GM12801 (cell line): ENCODE results near the gene DMD.

Experiments
- TF ChIP-seq, protein P1 (sequence below): IDR thresholded peaks from one replicate; pipeline ENCODE4 v1.5.1; 2011; ENCODE audit warnings: control low read depth; ENCODE audit not compliant: insufficient read length; ENCODE audit errors: extremely low read depth

DMD gene

DNA sequence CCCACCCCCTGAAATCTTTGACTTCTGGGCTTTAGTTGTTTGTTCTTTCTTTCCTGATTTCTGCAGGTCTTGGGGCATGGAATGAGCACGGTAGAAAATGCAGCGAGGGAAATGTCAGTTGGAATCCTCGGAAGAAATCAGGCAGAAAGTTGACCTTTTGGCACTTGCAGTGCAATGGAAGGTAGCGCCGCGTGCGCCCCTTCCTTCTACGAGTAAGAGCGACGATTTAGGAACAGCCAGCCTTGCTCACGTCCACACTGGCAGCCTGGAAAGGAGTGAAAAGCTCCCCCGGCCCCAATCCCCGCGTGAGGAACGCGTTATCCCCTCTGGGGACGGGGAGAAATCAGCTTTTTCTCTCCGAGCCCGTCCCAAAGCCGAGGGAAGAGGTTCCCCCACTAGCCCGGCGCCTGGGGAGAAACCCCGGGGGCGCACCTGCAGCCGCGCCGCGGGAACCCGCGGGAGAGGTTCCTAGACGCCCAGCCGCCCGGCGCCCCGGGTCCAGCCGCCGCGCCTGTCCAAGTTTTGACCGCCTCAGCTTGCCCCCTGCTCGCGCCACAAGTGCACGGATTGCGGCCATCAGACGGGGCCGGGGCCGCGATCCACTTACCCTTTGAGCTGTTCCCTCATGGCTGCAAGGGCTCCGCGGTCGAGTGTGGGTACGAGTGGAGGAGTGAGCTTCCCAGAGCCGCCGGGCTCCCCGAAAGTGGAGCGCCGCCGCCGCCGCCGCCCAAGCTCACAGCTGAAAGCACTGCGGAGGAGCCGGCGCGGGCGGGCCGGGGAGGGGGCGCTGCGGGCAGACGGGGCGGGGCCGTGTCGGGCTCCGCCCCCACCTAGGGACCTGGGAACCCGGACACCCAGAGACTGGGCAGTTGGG, 1944.9 kb downstream of the DMD start:
- TF ChIP-seq, protein P1, sequence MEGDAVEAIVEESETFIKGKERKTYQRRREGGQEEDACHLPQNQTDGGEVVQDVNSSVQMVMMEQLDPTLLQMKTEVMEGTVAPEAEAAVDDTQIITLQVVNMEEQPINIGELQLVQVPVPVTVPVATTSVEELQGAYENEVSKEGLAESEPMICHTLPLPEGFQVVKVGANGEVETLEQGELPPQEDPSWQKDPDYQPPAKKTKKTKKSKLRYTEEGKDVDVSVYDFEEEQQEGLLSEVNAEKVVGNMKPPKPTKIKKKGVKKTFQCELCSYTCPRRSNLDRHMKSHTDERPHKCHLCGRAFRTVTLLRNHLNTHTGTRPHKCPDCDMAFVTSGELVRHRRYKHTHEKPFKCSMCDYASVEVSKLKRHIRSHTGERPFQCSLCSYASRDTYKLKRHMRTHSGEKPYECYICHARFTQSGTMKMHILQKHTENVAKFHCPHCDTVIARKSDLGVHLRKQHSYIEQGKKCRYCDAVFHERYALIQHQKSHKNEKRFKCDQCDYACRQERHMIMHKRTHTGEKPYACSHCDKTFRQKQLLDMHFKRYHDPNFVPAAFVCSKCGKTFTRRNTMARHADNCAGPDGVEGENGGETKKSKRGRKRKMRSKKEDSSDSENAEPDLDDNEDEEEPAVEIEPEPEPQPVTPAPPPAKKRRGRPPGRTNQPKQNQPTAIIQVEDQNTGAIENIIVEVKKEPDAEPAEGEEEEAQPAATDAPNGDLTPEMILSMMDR, result no peak

DNA sequence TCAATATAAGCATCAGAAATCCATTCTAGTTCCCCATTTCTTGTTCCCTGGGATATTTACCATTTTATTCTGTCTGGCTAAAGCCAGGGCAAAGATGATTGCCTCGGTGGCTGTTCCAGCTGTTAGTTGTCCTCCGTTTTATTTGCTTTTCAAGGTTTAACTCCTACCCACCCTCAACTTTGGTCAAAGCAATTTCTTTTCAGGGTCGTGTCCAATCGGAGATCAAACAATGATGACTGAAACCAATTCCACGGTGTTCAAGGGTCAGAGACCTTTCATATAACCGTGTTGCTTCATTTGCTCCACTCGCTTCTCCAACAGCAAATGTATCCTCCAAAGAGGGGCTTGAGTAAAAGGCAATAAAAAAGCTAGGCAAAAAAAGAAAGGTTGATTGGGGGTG, 1946.0 kb downstream of the DMD start:
- TF ChIP-seq, protein P1, result no peak

DNA sequence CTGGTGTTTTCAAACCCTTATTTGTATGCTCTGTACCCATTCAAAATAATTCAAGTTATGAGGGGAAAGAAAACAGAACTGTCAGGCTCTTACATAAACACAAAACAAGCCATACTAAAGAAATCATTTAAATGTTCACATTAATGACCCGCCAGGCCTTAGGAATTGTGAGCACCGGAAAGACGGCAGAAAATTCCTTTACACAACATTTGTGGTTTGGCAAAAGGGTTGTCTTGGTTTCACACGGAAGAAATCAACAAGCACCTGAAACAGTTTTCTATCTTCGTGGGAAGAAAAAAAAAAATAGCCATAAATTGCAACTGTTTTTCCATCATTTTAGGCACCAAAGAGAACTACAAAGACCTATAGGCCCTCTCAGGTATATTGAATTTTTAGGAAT, 1951.0 kb downstream of the DMD start:
- TF ChIP-seq, protein P1, result no peak

DNA sequence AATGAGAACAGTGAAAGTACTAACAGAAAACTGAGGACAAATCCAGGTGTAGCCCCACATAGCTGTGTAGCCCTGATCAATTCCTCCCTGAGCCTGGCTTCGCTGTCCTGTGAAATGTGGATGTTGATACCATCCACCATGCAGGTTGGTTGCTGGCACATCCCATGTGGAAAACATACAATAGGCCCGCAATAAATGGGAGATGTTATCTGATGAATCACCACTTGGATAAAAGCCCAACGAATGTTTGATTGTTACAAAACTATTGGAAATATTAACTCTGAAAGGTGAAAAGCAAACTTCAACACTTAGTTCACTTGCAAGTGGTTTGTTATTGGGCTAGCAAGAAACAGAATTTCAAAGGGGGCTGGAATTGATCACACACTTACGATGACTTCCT, 1953.2 kb downstream of the DMD start:
- TF ChIP-seq, protein P1, result no peak

DNA sequence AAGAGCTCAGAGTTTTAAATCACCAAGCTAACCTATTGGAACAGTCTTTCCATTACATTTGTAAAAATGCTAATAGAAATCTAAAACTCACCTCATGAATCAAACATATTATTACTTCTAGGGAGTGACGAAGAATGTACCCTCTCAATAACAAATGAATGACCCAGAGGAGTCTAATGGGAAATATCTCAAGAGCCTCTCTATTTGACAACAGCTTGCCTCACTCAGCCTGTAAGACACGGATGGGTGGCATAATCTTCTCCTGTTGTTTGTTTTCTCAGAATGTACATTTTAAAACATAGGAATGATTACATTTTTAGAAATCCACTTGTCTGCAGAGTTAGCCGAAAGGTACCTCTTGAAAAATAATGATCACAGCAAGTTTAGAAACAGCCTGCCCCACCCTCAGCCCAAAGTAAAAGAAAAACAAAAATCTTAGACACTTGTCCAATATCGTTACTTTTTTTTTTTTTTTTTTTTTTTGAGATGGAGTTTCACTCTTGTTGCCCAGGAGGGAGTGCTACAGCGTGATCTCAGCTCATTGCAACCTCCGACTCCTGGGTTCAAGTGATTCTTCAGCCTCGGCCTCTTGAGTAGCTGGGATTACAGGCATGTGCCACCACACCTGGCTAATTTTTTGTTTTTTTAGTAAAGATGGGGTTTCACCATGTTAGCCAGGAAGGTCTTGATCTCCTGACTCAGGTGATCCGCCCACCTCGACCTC, 1955.9 kb downstream of the DMD start:
- TF ChIP-seq, protein P1, result no peak

DNA sequence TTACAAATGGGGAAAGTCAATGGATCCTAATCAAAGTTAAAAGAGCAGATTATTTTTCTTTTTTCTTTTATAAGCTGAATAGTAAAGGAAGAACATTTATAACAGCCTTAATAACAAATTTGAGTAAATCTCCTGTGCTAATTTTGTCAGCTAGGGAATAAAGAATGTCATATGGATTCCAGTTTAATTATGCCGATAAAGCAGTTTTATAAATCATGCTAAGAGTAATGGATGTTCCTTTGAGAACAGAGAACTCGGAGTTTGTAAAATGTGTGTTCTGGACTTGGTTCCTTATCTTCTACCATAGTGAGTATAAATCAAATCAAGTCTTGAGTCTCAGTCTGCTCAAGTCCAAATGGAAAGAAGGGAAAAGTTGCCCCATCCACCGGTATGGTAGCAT, 1959.2 kb downstream of the DMD start:
- TF ChIP-seq, protein P1, result no peak

DNA sequence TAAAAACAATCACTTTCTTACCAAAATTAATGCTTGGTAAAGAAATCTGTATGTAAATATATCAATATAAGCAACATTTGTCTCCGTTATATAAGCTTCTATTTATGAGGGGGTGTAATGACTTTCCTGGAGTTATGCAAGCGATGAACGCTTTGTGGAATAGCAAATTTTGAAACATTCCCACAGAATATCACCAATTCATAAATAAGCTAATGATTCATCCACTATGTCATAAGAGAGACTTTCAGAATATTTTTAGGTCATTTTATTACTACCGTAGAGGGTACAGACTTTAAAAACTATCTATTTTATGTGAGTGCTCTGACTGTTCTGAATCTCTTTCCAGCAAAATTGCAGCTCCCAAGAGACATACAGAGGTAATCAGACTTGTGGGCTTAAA, 1960.0 kb downstream of the DMD start:
- TF ChIP-seq, protein P1, result no peak
